Right lobe of liver (tissue), 6 donors: ENCODE results near the gene PNPLA5. TPM values are rescaled to one million over a fixed set of nuclear protein-coding genes. Genes with fewer than 3 reads are reported as not detected.
A peak's percentile ranks its signal among the peaks of the same experiment; 100 is the strongest.

Source experiments
- ATAC-seq, 4 donors: fragments of 200-7000 bp; cut with Tn5 transposase; one replicate each; pipeline ENCODE4 v1.9.1; 2020; ENCODE audit warnings: mild to moderate bottlenecking in 4 of 4, moderate library complexity in 4 of 4
- DNase-seq, 3 donors: peaks; one replicate each; pipeline ENCODE4 v3.0.0-alpha.2; 2020
- H3K27ac ChIP-seq, 3 donors: fragments of 200-600 bp; one replicate each; pipeline ENCODE4 v1.8.0; 2022
- H3K27me3 ChIP-seq, 2 donors: fragments of 200-600 bp; one replicate each; pipeline ENCODE4 v1.8.0; 2022
- H3K36me3 ChIP-seq, 4 donors: fragments of 200-600 bp; sonication (generic) in 1 of 4; one replicate each; pipeline versions ENCODE4 v1.5.1 to v1.8.0; 2017 to 2022; ENCODE audit warnings: control low read depth in 1 of 4
- H3K4me1 ChIP-seq, 4 donors: fragments of 200-600 bp; sonication (generic) in 1 of 4; one replicate each; pipeline versions ENCODE4 v1.5.1 to v1.8.0; 2017 to 2022; ENCODE audit warnings: control low read depth in 1 of 4
- H3K4me3 ChIP-seq, 3 donors: fragments of 200-600 bp; one replicate each; pipeline ENCODE4 v1.8.0; 2022
- H3K9me3 ChIP-seq, 4 donors: fragments of 200-600 bp; sonication (generic) in 1 of 4; one replicate each; pipeline versions ENCODE4 v1.5.1 to v1.8.0; 2017 to 2022; ENCODE audit warnings: control low read depth in 1 of 4
- POLR2A ChIP-seq: fragments of 450-650 bp; IDR thresholded peaks from one replicate; pipeline ENCODE4 v1.6.1; 2017; ENCODE audit warnings: antibody characterized with exemption, mild to moderate bottlenecking
- WGBS: methylation state at CpG from one replicate; pipeline ENCODE4 v1.1.6; 2018; ENCODE audit warnings: low coverage, low lambda C conversion rate; ENCODE audit not compliant: insufficient coverage; ENCODE audit errors: missing lambda C conversion rate; 5-methylcytosine and 5-hydroxymethylcytosine counted together
- intact Hi-C, 2 donors: fragments of 100-400 bp; cut with DNase I; formaldehyde crosslinking; loops; one replicate each; pipeline versions ENCODE4 v1.11.2 to v1.14.1; 2022
- total RNA-seq, 6 experiments: library from RNA; depleted of rRNA in 2 of 6; stranded (reverse); fragments of >200 nt in 2 of 6; fragmentation: NEBNext Ultra II Directional in 3 of 6; extraction: Animal tissue kit (Norgen Biotek cat#: 25700) in 3 of 6; gene quantifications; one replicate each; pipeline versions ENCODE4 v1.1.0 to v1.2.4, GENCODE V29; 2016 to 2023
- TF ChIP-seq, protein P1 (sequence below), 4 donors: fragments of 200-600 bp in 3 of 4; fragments of 450-650 bp in 1 of 4; IDR thresholded peaks; one replicate each; pipeline versions ENCODE4 v1.5.1 to v1.8.0; 2016 to 2022; ENCODE audit warnings: antibody characterized with exemption in 4 of 4, mild to moderate bottlenecking in 2 of 4
- donor health status: DM: no; HTN: yes; CAD: no.
- donor health status: DM: no; HTN: no; CAD: no.
- donor health status: DM: no; HTN: no; CAD: no.
- donor health status: DM: no; HTN: yes; CAD: no.
- donor health status: DM: no; HTN: yes; CAD: no.

The PNPLA5 gene
- total RNA-seq, 6 experiments from 2014 or later: 2.8 TPM; not detected in 5

DNA sequence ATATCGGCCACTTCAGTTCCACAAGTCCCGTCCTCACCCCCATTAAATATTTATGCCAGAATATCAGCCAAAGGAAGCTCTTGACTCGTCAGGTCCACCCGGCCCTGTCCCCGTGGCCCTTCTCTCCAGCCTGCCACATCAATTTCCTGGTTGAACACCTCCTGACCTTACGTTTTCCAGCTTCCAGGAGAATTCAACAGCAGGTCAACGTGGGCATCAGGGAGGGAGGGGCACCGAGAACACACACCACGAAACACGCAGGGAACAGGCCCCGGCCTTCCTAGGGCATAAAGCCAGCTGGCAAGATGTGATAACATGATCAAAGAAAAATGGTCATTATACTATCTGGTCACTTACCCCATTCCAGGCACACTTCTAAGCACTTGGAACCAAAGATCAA is 44.8 kb downstream of the PNPLA5 start:
- no peak for TF ChIP-seq POLR2A
- TF ChIP-seq, protein P1, sequence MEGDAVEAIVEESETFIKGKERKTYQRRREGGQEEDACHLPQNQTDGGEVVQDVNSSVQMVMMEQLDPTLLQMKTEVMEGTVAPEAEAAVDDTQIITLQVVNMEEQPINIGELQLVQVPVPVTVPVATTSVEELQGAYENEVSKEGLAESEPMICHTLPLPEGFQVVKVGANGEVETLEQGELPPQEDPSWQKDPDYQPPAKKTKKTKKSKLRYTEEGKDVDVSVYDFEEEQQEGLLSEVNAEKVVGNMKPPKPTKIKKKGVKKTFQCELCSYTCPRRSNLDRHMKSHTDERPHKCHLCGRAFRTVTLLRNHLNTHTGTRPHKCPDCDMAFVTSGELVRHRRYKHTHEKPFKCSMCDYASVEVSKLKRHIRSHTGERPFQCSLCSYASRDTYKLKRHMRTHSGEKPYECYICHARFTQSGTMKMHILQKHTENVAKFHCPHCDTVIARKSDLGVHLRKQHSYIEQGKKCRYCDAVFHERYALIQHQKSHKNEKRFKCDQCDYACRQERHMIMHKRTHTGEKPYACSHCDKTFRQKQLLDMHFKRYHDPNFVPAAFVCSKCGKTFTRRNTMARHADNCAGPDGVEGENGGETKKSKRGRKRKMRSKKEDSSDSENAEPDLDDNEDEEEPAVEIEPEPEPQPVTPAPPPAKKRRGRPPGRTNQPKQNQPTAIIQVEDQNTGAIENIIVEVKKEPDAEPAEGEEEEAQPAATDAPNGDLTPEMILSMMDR (IDR thresholded peaks at IDR 0.05): no peak
- Histone ChIP-seq H3K27ac (no peak overlapping the region), H3K27me3 (no peaks in the 10 kb centered on the region), H3K9me3 (no peaks in the 10 kb centered on the region), H3K36me3 (no peaks in the 10 kb centered on the region), H3K4me3 (no peak overlapping the region), H3K4me1 (peaks cover 0 to 13% (median 4%) of the 10 kb centered on the region in 4 donors)
- intact Hi-C loops: no loop called here
- DNase-seq (peak in 1 of 3 donors; percentile 25), ATAC-seq (no peak)
- 66% methylated on average over 11 of the region's 11 CpGs for WGBS

DNA sequence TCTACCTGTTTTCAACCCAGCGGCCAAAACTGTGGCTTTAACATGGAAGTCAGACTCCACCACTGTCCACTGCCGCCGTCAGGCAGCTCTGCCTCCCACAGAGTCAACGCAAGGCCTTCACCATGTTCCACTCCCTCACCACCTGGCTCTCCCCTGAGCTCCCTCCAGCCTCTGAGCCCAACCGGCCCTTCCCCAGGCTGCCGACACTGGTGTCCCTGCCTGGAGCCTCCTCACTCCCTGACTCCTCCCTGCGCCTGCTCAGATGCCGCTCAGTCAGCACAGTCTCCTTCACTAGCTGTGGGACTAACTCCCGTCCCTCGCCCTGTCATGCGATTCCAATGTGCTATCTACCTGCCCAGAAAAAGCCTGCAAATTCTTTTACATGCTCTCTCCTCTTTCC is 45.8 kb downstream of the PNPLA5 start:
- intact Hi-C loops: no loop called here
- ATAC-seq (no peak), DNase-seq (peak in 1 of 3 donors; percentile 46)
- H3K4me1 ChIP-seq: peaks cover 0 to 13% (median 4%) of the 10 kb centered on the region in 4 donors
- no peaks in the 10 kb centered on the region for H3K9me3 ChIP-seq
- H3K4me3 ChIP-seq: no peak overlapping the region
- WGBS: 50% methylated on average over 4 of the region's 11 CpGs
- no peaks in the 10 kb centered on the region for H3K27me3 ChIP-seq
- no peaks in the 10 kb centered on the region for H3K36me3 ChIP-seq
- no peak overlapping the region for H3K27ac ChIP-seq
- TF ChIP-seq, protein P1 (IDR thresholded peaks at IDR 0.05): no peak
- TF ChIP-seq POLR2A: no peak

DNA sequence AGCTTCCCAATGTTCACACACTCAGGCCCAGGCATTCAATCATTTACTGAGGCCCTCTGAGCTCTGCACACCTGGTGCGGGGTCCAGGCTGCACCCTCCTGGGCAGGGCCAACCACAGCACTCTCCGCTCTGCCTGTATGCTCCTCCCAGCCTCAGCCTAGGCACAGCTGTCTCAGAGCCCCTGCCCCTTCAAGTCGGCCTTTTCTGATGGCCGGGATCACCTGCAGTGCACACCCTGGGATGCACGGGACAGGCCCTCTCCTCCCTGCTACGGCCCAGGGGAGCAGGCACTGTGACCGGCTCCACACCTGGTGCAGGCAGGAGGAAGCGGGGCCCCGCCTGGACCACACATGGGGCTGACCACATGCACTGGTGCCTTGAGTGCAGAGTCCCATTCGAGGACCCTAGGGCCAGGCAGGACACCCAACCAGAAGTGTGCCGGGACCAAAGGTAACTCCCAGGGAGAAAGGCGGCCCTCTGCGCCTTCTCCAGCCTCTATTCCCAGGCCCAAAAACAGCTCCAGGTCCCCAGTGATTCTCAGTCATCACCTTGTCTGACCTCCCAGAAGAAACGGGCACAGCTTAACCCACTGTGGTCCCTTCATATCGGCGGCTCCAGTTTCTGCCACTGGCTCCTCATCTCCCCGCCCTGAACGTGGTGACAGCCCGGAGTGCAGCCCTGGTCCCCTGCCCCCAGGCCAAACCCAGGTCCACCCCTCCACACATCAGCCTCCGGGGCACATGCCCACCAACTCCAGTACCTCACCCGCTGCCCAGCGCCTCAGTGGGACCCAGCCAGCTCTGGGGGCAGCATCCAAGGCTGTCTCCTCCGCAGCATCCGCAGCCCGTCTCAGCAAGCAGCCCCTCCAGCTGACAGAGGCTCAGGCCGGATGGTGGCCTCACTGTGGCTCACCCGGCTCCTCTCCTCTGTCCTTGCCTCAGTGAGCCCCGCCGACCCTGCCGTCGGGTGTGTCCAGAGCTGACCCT is 47.0 kb downstream of the PNPLA5 start:
- ATAC-seq: no peak
- no peak overlapping the region for H3K27ac ChIP-seq
- no peaks in the 10 kb centered on the region for H3K36me3 ChIP-seq
- no peak overlapping the region for H3K4me3 ChIP-seq
- TF ChIP-seq POLR2A: no peak
- TF ChIP-seq, protein P1 (IDR thresholded peaks at IDR 0.05): no peak
- H3K27me3 ChIP-seq: no peaks in the 10 kb centered on the region
- intact Hi-C loops: no loop called here
- WGBS: 76% methylated on average over 5 of the region's 31 CpGs
- H3K9me3 ChIP-seq: no peaks in the 10 kb centered on the region
- peaks cover 0 to 13% (median 4%) of the 10 kb centered on the region in 4 donors for H3K4me1 ChIP-seq
- peak in 1 of 3 donors; percentile 46 for DNase-seq

DNA sequence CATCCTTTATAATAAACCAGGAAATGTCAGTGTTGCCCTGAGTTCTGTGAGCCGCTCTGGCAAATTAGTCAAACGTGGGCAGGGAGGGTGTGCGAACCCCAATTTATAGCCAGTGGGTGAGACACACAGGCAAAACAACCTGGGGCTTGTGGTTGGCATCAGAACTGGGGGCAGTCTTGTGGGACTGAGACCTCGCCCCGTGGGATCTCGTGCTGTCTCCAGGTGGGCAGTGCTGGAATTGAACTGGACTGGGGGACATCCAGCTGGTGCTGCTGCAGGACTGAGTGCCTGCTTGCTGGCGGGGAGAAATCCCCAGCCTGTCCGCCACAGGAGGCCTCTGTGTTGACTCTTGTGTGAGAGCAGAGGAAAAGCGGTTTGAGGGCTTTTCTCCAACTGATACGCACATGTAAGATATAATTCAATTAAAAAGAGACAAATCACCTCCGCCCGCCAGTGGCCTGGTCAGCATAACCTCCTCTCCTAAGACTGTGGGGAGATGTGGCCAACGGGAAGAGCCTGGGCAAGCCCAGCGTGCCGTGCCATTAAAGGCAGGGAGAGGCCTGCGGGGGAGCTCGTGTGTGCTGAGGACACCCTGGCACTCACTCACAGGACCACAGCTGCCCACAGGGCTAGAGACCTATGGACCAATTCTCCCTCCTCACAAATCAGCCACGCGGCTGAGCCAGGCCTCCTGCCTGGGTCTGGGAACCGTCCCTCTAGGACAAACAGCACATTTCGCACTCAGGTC is 47.9 kb downstream of the PNPLA5 start:
- Histone ChIP-seq H3K4me1 (peaks cover 0 to 10% (median 4%) of the 10 kb centered on the region in 4 donors), H3K27me3 (no peaks in the 10 kb centered on the region), H3K9me3 (no peaks in the 10 kb centered on the region), H3K36me3 (no peaks in the 10 kb centered on the region), H3K27ac (no peak overlapping the region), H3K4me3 (no peak overlapping the region)
- TF ChIP-seq, protein P1 (IDR thresholded peaks at IDR 0.05): no peak
- TF ChIP-seq POLR2A: no peak
- 85% methylated on average over 11 of the region's 21 CpGs for WGBS
- intact Hi-C loops: no loop called here
- DNase-seq (peak in 2 of 3 donors; percentile 17 to 26), ATAC-seq (no peak)
